HG03571 (cell line): Measurements from ENCODE around the gene ATP2B2.

ENCODE experiments used
- ATAC-seq: cut with Tn5 transposase; IDR thresholded peaks from one replicate; pipeline ENCODE4 v1.9.1; 2021; ENCODE audit not compliant: unreplicated experiment

The ATP2B2 gene

DNA sequence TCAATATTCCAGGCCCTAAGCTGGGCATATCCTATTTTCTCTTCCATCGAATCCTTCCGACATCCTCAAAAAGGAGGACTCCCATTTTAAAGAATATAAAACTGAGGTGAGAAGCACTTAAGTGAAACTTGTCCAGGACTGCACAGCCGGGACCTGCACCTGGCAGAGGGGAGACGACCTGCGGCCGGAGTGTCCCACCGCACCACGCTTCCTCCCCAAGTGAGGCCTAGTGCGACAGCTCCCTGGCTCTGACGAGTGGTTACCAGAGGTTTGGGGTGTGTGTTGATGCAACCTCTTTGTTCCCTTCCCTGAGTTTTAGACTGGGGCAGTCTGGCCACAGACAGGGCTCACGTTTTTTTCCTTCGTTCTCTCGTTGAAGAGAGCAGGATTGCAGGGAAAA, 24.9 kb upstream of the ATP2B2 start:
- ATAC-seq: no peak

DNA sequence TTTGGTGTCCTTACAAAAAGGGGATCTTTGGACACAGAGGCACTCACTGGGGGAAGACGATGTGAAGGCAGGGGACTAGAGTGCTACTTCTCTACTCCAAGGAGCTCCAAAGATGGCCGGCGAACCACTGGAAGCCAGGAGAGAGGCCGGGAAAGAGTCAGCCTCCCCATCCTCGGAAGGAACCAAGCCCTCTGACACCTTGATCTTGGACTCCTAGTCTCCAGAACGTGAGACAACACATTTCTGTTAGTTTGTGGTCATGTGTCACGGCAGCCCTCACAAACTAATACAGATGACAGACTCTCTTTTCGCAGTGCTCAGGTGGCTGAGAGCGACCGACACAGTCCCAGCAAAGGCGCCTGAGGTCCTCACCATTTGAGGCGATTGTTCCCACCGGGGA, 24.4 kb upstream of the ATP2B2 start:
- no peak for ATAC-seq

DNA sequence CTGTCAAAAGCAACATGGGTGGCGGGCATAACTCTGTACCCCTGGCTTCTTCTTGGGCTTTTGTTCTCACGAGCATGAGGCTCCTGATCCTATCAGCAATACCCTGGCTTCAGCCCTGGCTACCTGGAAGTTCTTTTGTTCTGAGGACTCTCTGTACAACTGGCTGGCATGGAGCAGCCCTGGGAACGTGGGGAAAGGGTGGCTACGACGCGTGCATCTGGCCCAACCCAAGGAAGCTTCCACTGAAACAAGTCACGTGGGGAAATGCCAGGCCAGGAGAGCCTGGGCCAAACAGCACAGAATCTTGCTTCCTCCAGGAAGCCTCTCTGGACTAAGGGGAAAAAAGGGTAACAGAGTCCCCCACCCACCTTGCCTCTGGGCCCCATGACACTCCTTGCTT, 22.7 kb upstream of the ATP2B2 start:
- no peak for ATAC-seq

GRCh38 chr3:10527295-10528001, 22.1 kb upstream of the ATP2B2 start:
- no peak for ATAC-seq

DNA sequence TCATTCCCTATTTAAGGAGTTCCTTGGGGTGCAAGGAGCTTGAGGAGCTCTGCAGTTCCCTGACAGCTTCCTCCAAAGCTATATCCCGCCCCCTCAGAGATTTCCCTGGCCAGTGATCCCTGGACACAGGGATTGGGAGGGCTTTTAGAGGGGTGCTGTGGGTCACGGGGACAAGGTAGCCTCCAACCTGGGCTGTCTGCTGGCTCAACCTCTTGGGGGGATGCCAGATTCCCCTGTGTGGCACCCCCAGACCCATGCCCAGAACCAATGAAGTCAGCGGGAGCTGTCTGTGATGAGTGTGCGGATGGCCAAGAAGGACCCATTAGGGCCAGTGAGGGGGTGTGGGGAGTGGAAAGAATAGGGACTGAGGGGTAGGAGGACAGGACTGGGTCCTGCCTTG, 21.0 kb upstream of the ATP2B2 start:
- ATAC-seq: no peak

- ATAC-seq: no peak
Observed at GRCh38 chr3:10524799-10525301, 19.5 kb upstream of the ATP2B2 start.

- ATAC-seq: no peak
Observed at GRCh38 chr3:10524270-10524669, 18.9 kb upstream of the ATP2B2 start.

- ATAC-seq: no peak
Observed at GRCh38 chr3:10523561-10523960, 18.2 kb upstream of the ATP2B2 start.

GRCh38 chr3:10522646-10523303, 17.4 kb upstream of the ATP2B2 start:
- no peak for ATAC-seq

- ATAC-seq: no peak
Observed at GRCh38 chr3:10521772-10522441, 16.5 kb upstream of the ATP2B2 start.

DNA sequence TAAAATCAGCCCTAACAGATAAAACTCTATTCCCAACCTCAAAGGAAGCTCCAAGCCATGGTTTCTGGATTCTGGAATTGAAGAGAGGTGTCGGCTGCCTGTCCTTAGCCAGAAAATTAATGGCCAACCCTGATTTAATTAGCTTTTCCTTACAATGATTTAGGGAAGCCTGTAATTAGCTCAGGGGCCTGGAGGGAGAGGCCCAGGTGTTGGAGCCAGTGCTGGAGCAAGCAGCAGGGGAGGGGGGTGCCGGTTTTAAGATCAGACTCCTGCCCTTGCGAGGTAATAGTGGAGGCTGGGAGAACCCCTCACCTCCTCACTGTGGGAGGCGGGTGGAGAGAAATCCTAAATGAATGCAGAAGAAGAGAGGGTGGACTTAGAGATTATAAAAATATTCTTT, 14.7 kb upstream of the ATP2B2 start:
- ATAC-seq: no peak

GRCh38 chr3:10519236-10519635, 13.8 kb upstream of the ATP2B2 start:
- ATAC-seq: no peak

GRCh38 chr3:10518506-10519150, 13.2 kb upstream of the ATP2B2 start:
- no peak for ATAC-seq

DNA sequence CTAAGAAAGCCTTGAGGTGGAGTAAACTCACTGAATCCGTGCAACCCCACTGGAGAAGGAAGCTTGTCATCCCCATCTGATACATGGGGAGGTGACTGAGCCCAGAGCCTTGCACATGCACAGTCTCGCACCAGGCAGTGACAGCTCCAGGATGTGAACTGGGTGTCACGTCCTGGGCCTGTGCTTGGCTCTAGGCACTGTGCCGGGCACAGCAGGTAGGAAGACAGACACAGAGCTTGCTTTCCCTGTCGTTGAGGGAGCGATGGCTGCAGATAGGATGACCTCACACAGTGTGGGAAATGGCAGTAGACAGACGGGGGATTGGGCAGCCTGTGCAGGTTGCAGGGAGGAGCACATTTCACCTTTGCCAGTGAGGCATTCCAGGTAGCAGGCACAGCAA, 12.2 kb upstream of the ATP2B2 start:
- ATAC-seq: no peak

- ATAC-seq: no peak
Observed at GRCh38 chr3:10516544-10517452, 11.4 kb upstream of the ATP2B2 start.

GRCh38 chr3:10515884-10516495, 10.6 kb upstream of the ATP2B2 start:
- ATAC-seq: no peak

DNA sequence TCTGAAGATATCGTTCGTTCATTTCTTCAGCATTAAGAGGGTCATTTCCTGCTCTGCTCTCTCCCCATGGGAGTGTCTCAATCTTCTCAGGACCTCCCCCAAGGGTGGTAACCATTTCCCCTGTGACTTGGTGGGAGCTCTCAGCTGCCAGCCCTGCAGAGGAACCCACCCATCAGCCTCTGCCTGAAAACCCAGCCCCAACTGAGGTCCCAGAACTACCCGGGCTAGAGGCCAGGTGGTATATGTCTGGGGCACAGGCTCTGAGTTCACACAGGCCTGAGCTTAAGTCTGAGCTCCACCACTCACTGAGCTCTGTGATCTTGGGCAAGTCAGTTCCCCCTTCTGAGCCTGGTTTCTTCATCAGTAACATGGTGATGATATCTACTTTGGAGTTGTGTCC, 10.0 kb upstream of the ATP2B2 start:
- ATAC-seq: no peak

- no peak for ATAC-seq
Observed at GRCh38 chr3:10514407-10515069, 9.2 kb upstream of the ATP2B2 start.

DNA sequence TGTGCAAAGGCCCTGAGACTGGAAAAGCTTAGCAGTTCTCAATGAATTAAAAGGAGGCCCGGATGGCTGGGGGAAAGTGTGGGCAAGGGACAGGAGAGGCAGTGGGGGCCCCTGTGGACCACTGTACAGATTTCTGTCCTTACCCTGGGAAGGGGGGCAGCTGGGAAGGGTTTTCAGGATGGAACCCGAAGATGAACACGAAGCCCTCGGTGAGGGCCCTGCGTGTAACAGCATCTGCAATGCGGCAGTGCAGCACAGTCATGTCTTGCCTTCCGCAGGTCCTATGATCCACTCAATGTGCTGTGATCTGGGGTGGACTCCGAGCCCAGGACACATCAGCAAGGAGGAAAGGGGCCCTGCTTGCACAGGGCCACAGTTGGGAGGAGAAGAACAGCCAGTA, 7.9 kb upstream of the ATP2B2 start:
- no peak for ATAC-seq

- no peak for ATAC-seq
Observed at GRCh38 chr3:10512687-10513086, 7.3 kb upstream of the ATP2B2 start.
